GM18861 (cell line): ENCODE data around the gene LRP10.
"Not testable (repeated sequence)": the region's sequence is repeated elsewhere in the genome, so short reads cannot be mapped to it uniquely, and the experiment has no call there.

Source experiments
- ATAC-seq: cut with Tn5 transposase; IDR thresholded peaks from one replicate; pipeline ENCODE4 v1.9.1; 2021; ENCODE audit not compliant: unreplicated experiment

LRP10 gene

GRCh38 chr14:22842211-22843122, 29.1 kb upstream of the LRP10 start:
- ATAC-seq: no peak

- no peak for ATAC-seq
Observed at GRCh38 chr14:22843123-22843925, 28.2 kb upstream of the LRP10 start.

GRCh38 chr14:22844221-22845102, 27.1 kb upstream of the LRP10 start:
- no peak for ATAC-seq

GRCh38 chr14:22845103-22845394, 26.5 kb upstream of the LRP10 start:
- no peak for ATAC-seq

- ATAC-seq: no peak
Observed at GRCh38 chr14:22845821-22846625, 25.5 kb upstream of the LRP10 start.

- ATAC-seq: no peak
Observed at GRCh38 chr14:22846811-22847307, 24.7 kb upstream of the LRP10 start.

- ATAC-seq: no peak
Observed at GRCh38 chr14:22847661-22848341, 23.7 kb upstream of the LRP10 start.

- ATAC-seq: no peak
Observed at GRCh38 chr14:22848351-22849164, 23.0 kb upstream of the LRP10 start.

GRCh38 chr14:22849212-22849819, 22.2 kb upstream of the LRP10 start:
- ATAC-seq: no peak

- no peak for ATAC-seq
Observed at GRCh38 chr14:22850944-22851764, 20.4 kb upstream of the LRP10 start.

- not testable (repeated sequence) for ATAC-seq
Observed at GRCh38 chr14:22852178-22852577, 19.4 kb upstream of the LRP10 start.

- ATAC-seq: no peak
Observed at GRCh38 chr14:22852599-22852939, 19.0 kb upstream of the LRP10 start.

- ATAC-seq: no peak
Observed at GRCh38 chr14:22852940-22853767, 18.4 kb upstream of the LRP10 start.

GRCh38 chr14:22854296-22854695, 17.2 kb upstream of the LRP10 start:
- ATAC-seq: not testable (repeated sequence)

- ATAC-seq: no peak
Observed at GRCh38 chr14:22854963-22855724, 16.4 kb upstream of the LRP10 start.

GRCh38 chr14:22856428-22856827, 15.1 kb upstream of the LRP10 start:
- ATAC-seq: no peak
